Thoracic aorta (tissue), 2 donors: ENCODE results near the gene FAM167B. TPM values are rescaled to one million over a fixed set of nuclear protein-coding genes. Genes with fewer than 3 reads are reported as not detected.

Experiments
- ATAC-seq: fragments of 150-250 bp; one replicate; pipeline ENCODE4 v1.8.0; 2017; ENCODE audit warnings: low read depth; ENCODE audit not compliant: insufficient number of reproducible peaks, low FRiP score
- DNase-seq: peaks from one replicate; pipeline ENCODE4 v3.0.0-alpha.2; 2020; ENCODE audit warnings: low spot score
- H3K27ac ChIP-seq, 2 donors: fragments of 200-600 bp; sonication (generic); 1 replicate in 1 of 2; 2 replicates in 1 of 2; pipeline ENCODE4 v1.5.1; 2016; ENCODE audit warnings: mild to moderate bottlenecking in 2 of 2, moderate library complexity in 2 of 2
- H3K27me3 ChIP-seq: fragments of 200-600 bp; sonication (generic); replicated peaks from 2 replicates; pipeline ENCODE4 v1.6.0; 2016; ENCODE audit warnings: mild to moderate bottlenecking; ENCODE audit not compliant: insufficient read depth
- H3K36me3 ChIP-seq: fragments of 200-600 bp; sonication (generic); one replicate; pipeline ENCODE4 v1.5.1; 2016
- H3K4me1 ChIP-seq, 2 donors: fragments of 200-600 bp; sonication (generic); 1 replicate in 1 of 2; 2 replicates in 1 of 2; pipeline versions ENCODE4 v1.5.1 to v1.6.0; 2016; ENCODE audit warnings: low read depth in 2 of 2, mild to moderate bottlenecking in 1 of 2; ENCODE audit not compliant: control insufficient read depth in 1 of 2
- H3K4me3 ChIP-seq: fragments of 200-600 bp; sonication (generic); 2 replicates; pipeline ENCODE4 v1.5.1; 2016; ENCODE audit warnings: mild to moderate bottlenecking
- H3K9me3 ChIP-seq: fragments of 200-600 bp; sonication (generic); 2 replicates; pipeline ENCODE4 v1.5.1; 2016
- CTCF ChIP-seq: fragments of 200-600 bp; sonication (generic); IDR thresholded peaks from one replicate; pipeline ENCODE4 v1.5.1; 2019; ENCODE audit warnings: antibody characterized with exemption
- total RNA-seq, 2 donors: library from RNA; depleted of rRNA; stranded (reverse); fragments of >200 nt; gene quantifications; one replicate each; pipeline versions ENCODE4 v1.1.0 to v1.2.3, GENCODE V29; 2016

FAM167B gene
- total RNA-seq, 2 donors from 2014 or later, result 0.78 to 6.1 TPM

DNA sequence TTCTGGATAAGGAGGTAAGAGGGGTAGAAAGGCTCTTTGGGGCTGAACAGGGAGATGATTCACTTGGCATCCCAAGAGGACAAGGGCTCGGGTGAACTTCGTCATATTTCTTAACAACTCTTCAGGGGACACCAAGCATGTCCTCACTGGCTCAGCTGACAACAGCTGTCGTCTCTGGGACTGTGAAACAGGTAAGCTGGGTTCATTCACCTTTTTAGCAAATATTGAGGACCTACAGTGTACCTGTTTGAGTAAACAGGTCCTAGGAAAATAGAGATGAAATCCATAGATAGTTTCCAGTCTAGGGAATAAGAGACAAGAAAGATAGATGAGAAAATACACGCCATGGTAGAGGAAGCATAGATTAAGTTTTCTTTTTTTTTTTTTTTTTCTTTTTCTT, 22.7 kb upstream of the FAM167B start:
- Histone ChIP-seq H3K4me1 (peaks cover 19 to 31% of the 10 kb centered on the region in 2 donors), H3K36me3 (peaks cover 43% of the 10 kb centered on the region), H3K27me3 (no peaks in the 10 kb centered on the region), H3K27ac (no peak overlapping the region), H3K4me3 (no peak overlapping the region), H3K9me3 (no peaks in the 10 kb centered on the region)
- ATAC-seq (no peak), DNase-seq (no peak)
- TF ChIP-seq CTCF, result no peak

DNA sequence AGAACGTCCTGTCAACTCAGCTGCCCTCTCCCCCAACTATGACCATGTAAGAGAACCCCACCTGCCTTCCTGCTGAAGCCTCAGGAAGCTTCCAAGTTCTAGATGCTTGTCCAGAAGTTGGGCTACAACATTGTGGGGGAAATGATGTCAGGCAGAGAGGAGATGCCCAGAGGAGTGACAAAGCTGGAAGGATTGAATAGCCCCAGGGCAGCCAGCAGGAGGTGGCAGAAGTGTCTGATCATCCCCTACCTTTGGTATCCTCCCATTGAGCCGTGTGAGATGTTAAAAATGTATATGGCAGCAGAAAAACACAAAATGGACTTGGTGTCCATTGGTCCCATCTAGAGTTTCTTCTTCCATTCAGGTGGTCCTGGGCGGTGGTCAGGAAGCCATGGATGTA, 18.3 kb upstream of the FAM167B start:
- H3K27me3 ChIP-seq, result no peaks in the 10 kb centered on the region
- no peak for DNase-seq
- no peak for TF ChIP-seq CTCF
- H3K4me3 ChIP-seq, result no peak overlapping the region
- peaks cover 2 to 4% of the 10 kb centered on the region in 2 donors for H3K4me1 ChIP-seq
- no peak for ATAC-seq
- H3K36me3 ChIP-seq, result peaks cover 77% of the 10 kb centered on the region
- no peak overlapping the region for H3K27ac ChIP-seq
- H3K9me3 ChIP-seq, result no peaks in the 10 kb centered on the region

- Histone ChIP-seq H3K27me3 (no peaks in the 10 kb centered on the region), H3K36me3 (peaks cover 56% of the 10 kb centered on the region), H3K27ac (no peak overlapping the region), H3K9me3 (no peaks in the 10 kb centered on the region), H3K4me1 (no peaks in the 10 kb centered on the region), H3K4me3 (no peak overlapping the region)
- DNase-seq (no peak), ATAC-seq (no peak)
- TF ChIP-seq CTCF, result no peak
Measured at GRCh38 chr1:32231843-32232432, 15.1 kb upstream of the FAM167B start.

DNA sequence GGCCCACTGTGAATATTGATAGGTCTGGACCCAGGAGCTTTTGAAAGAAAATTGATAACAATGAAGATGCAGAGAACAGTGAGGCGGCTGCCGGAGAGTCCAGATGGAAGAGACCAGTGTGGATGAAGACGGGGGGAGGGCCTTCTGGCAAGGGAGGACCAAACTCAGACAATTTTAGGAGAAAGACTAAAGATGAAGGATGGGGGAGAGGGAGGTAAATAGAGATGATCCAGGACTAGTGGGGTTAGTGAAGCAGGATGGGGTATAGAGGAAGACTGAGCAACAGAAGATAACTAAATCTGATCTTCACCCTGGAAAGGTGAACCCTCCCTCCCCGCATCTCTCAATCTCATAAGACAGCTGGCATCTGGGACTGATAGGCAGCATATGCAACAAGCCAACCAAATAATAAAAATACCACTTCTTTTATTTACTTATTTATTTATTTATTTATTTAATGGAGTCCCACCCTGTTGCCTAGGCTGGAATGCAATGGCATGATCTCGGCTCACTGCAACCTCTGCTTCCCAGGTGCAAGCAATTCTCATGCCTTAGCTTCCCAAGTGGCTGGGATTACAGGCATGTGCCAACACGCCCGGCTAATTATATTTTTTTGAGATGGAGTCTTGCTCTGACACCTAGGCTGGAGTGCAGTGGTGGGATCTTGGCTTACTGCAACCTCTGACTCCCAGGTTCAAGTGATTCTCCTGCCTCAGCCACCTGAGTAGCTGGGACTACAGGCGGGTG, 14.3 kb upstream of the FAM167B start:
- no peak for DNase-seq
- no peak for TF ChIP-seq CTCF

DNA sequence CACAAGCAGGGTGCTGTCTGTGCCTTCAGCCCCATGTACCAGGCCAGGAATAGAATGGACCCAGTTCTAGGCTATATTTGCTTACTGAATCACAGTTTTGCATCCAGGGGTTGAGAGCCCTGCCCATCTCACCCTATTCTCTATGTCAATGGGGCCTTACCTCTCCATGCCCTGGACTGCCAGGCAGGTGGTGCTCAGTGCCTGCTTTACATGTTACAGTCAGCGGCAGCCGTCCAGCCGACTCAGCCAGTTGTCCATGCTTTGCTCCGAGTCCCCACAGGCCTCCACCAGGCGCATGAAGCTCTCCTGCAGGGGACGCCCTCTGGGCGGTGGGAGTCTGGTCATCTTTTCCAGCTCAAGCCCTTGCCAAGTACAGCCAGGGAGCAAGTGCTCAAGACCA, 12.2 kb upstream of the FAM167B start:
- ATAC-seq (no peak), DNase-seq (no peak)
- H3K4me1 ChIP-seq, result no peaks in the 10 kb centered on the region
- no peak for TF ChIP-seq CTCF
- peaks cover 30% of the 10 kb centered on the region for H3K36me3 ChIP-seq
- no peaks in the 10 kb centered on the region for H3K9me3 ChIP-seq
- H3K27me3 ChIP-seq, result no peaks in the 10 kb centered on the region
- H3K27ac ChIP-seq, result no peak overlapping the region
- H3K4me3 ChIP-seq, result no peak overlapping the region

More for the DNA sequence above, 14.3 kb upstream of the FAM167B start:
- Histone ChIP-seq H3K27me3 (no peaks in the 10 kb centered on the region), H3K27ac (no peak overlapping the region), H3K36me3 (peaks cover 51% of the 10 kb centered on the region), H3K9me3 (no peaks in the 10 kb centered on the region), H3K4me1 (no peaks in the 10 kb centered on the region), H3K4me3 (no peak overlapping the region)
- ATAC-seq, result no peak
